ENCODE results near the gene POU3F1.

POU3F1 gene

GRCh38 chr1:38028105-38028591 lies 18.4 kb downstream of the POU3F1 start:
- peak in 1 of 2 donors; percentile 59 for DNase-seq (ENCODE audit: low read depth in 2 of 2)

- DNase-seq (ENCODE audit: low read depth in 2 of 2), result no peak
Measured at GRCh38 chr1:38027201-38028104, 19.1 kb downstream of the POU3F1 start.

- no peak for DNase-seq (ENCODE audit: low read depth in 2 of 2)
Measured at GRCh38 chr1:38026592-38027200, 19.9 kb downstream of the POU3F1 start.

GRCh38 chr1:38025664-38026063 lies 20.9 kb downstream of the POU3F1 start:
- DNase-seq (ENCODE audit: low read depth in 2 of 2), result no peak

DNA sequence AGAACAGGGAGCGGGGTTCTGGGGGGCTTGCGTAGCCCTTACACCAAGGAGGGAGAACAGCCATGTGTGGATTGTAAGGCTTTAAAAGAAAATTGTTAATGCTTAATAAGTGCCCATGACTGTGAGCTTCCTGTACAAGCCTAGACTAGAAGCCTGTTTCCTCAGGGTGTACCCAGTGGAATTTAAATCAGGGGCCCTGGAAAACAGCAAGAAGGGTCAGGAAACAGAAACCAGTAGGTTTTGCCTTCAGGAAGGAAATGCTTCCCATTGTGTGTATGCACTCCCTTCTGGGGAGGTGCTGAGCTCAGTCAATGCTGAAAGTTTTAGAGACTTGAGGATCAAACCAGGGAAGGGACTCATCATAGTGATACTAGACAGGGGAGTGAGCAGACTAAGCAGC lies 21.4 kb downstream of the POU3F1 start:
- no peak for DNase-seq (ENCODE audit: low read depth in 2 of 2)

DNA sequence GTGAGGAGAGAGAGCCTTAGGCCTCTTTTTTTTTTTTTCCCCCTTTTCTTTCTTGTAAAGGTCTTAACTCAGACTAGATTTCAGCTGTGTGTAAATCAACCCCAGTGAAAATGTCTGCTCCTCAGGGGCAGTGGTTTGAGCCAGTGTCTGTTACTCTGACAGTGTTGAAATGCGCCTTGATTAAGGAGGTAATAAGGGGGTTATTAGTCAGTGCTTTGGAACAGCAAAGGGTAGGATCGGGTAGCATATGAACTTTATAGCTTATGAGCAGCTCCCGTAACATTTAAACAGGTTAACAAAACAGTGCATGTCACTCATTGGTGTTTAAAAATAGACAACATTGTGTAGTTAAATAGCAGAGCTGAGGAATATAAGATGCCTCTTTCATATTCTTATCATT lies 23.8 kb downstream of the POU3F1 start:
- no peak for DNase-seq (ENCODE audit: low read depth in 2 of 2)

GRCh38 chr1:38021969-38022368 lies 24.6 kb downstream of the POU3F1 start:
- DNase-seq (ENCODE audit: low read depth in 2 of 2), result no peak

DNA sequence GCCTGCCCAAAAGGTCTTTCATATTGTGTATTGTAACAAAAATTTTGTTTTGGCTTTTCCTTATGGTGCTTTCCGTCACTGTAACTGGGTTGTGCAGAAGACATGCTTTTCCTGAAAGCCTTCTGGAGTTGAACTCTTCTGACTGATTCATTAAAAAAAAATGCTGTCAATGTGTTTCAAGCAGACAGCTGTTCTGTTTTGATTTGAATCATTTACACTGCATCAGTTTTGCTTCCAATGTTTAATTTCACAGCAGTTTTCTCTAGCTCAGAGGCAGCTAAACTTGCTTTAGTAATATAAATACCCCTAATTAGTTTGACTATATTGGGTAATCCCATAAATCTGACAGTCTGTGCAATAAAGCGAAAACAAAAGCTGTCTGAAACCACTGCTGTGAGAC lies 26.2 kb downstream of the POU3F1 start:
- no peak for DNase-seq (ENCODE audit: low read depth in 2 of 2)

DNA sequence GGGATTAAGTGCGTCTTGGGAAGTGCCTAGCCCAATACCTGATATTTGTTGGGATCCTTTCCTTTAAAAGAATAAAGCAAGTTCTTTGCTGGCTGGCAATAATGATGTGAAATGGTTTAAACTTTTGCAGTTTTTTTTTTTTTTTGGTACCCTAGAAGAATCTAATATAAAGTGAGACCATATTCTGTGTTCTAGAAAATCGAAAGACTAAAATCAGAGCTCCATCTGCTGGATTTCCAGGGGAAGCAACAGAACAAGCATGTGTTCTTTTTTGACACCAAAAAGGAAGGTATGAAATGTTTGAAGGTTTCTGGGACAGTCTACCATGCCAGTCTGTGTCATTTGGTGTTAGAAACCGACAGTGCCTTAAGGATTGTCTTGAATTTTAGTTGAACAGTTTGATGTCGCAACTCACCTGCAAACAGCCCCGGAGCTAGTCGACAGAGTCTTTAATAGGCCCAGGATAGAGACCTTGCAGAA lies 27.7 kb downstream of the POU3F1 start:
- no peak for DNase-seq (ENCODE audit: low read depth in 2 of 2)

- DNase-seq (ENCODE audit: low read depth in 2 of 2), result no peak
Measured at GRCh38 chr1:38015978-38016725, 30.4 kb downstream of the POU3F1 start.

DNA sequence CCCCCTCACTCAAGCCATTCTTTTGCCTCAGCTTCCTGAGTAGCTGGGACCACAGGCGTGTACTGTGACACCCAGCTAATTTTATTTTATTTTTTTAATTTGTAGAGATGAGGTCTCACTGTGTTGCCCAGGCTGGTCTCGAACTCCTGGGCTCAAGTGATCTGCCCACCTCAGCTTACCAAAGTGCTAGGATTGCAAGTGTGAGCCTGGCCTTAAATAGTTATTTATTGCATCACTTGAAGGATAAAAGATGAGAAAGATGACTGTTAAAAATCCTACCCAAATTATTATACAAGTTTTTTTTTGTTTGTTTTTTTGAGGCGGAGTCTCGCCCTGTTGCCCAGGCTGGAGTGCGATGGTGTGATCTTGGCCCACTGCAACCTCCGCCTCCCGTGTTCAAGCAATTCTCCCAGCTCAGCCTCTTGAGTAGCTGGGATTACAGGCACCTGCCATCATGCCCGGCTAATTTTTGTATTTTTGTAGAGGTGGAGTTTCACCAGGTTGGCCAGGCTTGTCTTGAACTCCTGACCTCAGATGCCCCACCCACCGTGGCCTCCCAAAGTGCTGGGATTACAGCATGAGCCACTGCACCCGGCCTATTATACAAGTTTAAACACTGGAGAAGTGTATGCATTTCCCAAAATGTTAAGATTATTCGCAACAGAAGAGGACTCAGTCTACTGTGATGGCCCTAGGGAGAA lies 31.7 kb downstream of the POU3F1 start:
- DNase-seq (ENCODE audit: low read depth in 2 of 2), result no peak

- DNase-seq (ENCODE audit: low read depth in 2 of 2), result no peak
Measured at GRCh38 chr1:38014171-38014570, 32.4 kb downstream of the POU3F1 start.

DNA sequence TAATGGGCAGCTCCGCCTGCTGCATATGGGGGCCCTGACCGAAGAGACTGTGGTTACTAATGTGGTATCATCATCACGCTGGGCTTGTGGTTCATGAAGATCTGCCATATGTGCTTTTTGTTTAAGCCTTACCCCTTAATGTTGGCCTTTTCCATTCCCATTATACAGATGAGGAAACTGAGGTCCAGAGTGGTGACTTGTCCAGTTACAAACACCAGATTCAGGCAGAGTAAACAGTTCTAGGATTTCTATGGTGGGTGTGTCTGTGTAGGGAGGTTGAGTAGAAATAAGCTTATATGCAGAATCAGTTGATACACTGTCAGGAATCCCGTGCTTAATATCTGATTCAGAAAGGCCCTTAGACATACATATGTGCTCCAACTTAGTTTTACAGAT lies 33.4 kb downstream of the POU3F1 start:
- DNase-seq (ENCODE audit: low read depth in 2 of 2), result no peak

DNA sequence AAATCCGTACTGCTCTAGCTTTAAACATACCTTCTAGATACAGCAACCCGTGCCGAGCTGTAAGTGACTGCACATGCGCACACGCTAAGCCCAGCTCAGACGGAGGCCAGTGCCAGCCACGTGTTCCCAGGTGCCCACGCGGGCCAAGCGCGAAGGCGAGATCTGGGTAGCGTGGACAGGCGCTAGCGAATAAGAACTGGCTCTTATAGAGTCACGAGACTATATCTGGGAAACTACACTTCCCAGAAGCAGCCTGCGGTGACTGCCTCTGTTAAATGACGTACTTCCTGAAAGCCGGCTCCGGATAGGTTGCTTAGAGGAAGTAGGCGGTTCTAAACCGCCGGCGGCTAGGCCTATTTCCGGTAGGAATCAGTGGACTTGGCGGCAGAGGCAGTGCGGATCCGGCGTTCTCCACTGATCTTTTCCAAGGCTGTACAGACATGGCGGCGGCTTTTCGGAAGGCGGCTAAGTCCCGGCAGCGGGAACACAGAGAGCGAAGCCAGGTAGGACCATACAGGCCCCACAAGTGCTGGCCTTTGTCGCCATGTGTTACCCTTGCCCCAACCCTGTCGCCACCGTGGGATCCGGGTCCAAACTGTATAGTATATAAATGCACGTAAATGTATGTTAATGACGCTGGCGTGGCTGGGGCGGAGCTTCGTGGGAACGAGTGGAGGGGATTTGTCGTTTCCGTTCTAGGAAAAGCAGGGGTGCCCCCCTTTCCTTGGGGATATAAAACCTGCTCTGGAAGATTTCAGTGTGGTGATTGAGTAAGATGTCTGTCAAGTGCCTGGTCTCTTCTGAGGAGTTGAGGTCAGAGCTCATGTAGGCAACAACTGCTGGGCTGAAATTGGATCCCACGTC lies 34.0 kb downstream of the POU3F1 start, which contains the start of gene UTP11:
UTP11 (plus strand) TSS at position 372 of the 864 bp plus-strand sequence; CDS start at position 441, 69 bp downstream.
- DNase-seq (ENCODE audit: low read depth in 2 of 2), result peak; percentile 74 to 81

- no peak for DNase-seq (ENCODE audit: low read depth in 2 of 2)
Measured at GRCh38 chr1:38009841-38010180, 36.8 kb downstream of the POU3F1 start.

GRCh38 chr1:38009088-38009840 lies 37.3 kb downstream of the POU3F1 start:
- no peak for DNase-seq (ENCODE audit: low read depth in 2 of 2)

GRCh38 chr1:38006008-38006828 lies 40.4 kb downstream of the POU3F1 start:
- no peak for DNase-seq (ENCODE audit: low read depth in 2 of 2)

DNA sequence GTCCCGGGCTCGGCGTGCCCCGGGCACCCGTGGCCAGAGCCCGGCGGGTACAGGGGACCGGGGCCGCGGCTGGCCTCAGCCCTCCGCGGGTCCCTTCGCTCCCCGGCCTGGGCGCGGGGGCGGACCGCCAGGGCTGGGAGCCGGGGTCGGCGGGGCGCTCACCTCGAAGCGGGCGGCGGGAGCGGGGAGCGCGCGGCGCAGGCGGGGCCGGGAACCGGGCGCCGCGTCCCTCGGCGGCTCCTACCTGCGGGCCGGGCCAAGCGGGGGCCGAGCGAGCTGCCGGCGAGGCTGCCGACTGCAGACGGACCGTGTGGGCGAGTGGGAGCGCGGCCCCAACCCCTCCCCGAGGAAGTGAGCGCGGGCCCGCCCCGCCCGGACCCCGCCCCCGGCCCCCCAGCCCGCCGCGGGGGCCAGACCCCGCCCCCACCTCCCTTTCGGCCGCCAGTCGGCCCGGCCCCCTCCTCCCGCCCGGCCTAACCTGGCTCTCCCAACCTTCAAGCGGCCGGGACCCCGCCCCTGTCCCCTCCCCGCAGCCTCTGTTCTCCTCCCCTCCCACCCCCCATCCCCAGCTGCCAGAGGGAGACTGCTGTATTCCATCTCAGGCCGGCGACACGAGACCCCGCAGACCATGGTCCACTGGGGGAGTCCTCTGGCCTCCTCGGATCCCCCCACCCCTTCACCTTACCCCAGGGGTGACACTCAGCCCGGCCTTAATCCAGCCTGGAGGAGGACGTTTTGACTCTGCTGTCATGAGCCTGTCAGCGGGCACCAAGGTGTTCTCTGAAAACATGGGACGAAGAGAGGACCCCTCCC lies 41.2 kb downstream of the POU3F1 start, which contains the start of gene FHL3:
FHL3 (minus strand) TSS at position 320 of the 813 bp plus-strand sequence. CDS start 6,102 bp downstream, outside the sequence.
- DNase-seq (ENCODE audit: low read depth in 2 of 2), result peak in 1 of 2 donors; percentile 54

Data from stimulated activated CD4-positive, alpha-beta T cell treated with anti-CD3 and anti-CD28 coated beads, Interleukin-1b, Interleukin-23, amount 100 ng/mL, for 4 hours (primary cell).